ENCODE results near the gene PKP1.

DNA sequence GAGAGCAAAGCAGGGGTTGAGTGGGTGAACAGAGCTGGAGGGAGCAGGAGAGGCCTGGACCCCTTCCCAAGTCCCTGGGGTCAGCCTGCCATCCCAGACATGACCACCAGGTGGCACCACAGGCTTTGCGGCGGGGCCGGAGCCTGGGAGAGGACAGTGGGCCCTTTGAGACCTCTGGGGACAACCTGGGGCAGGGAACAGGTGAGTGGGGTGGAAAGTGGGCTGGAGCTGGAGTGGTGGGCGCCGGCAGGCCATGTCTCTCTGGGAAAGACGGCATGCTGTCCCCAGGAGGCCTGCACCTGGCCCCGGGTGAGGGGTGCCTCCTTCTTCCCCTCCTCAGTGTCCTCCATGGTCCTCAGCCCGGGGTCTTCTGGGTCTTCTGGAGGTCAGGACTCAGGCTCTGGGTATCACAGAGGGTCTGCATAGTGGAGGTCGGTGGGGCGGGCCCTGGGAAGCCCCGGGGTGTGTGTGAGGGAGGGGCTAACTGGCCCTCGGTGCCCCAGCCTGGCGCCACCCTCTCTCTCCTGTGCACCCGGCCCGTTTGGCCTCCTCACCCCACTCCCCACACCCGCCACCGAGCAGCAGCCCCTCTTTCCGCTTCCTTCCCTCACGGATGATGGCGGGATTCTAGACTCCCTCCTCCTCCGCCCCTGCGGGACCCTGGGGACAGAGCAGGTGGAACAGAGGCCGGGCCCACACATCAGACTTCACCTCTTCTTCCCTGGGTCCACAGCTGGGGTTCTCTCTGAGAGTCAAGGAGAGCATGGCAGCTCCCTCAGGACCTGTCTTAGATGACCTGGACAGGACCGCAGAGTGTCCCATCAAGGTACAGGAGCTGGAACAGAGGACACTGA, 28.5 kb upstream of the PKP1 start:
- TF ChIP-seq, protein P1, sequence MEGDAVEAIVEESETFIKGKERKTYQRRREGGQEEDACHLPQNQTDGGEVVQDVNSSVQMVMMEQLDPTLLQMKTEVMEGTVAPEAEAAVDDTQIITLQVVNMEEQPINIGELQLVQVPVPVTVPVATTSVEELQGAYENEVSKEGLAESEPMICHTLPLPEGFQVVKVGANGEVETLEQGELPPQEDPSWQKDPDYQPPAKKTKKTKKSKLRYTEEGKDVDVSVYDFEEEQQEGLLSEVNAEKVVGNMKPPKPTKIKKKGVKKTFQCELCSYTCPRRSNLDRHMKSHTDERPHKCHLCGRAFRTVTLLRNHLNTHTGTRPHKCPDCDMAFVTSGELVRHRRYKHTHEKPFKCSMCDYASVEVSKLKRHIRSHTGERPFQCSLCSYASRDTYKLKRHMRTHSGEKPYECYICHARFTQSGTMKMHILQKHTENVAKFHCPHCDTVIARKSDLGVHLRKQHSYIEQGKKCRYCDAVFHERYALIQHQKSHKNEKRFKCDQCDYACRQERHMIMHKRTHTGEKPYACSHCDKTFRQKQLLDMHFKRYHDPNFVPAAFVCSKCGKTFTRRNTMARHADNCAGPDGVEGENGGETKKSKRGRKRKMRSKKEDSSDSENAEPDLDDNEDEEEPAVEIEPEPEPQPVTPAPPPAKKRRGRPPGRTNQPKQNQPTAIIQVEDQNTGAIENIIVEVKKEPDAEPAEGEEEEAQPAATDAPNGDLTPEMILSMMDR (optimal IDR thresholded peaks at IDR 0.05 in 1 of 3, IDR thresholded peaks at IDR 0.05 in 1 of 3, conservative IDR thresholded peaks at IDR 0.05 in 1 of 3; ENCODE audit: extremely low read depth in 1 of 3, insufficient read depth in 2 of 3, low read length in 3 of 3) = peak; percentile 93 to 99 (median 96)
- TF ChIP-seq EZH2 (IDR thresholded peaks at IDR 0.05; ENCODE audit: low read length) = no peak
